NT2/D1 (cell line): Measurements from ENCODE around the gene TSPAN5.

ENCODE experiments used
- SUZ12 ChIP-seq: IDR thresholded peaks from 2 replicates; pipeline ENCODE4 v1.6.1; 2011; ENCODE audit not compliant: insufficient read length, insufficient read depth; ENCODE audit errors: extremely low read depth
- YY1 ChIP-seq: IDR thresholded peaks from 2 replicates; pipeline ENCODE4 v1.6.1; 2011; ENCODE audit not compliant: insufficient read length, insufficient read depth
- ZNF274 ChIP-seq: IDR thresholded peaks from 2 replicates; pipeline ENCODE4 v1.6.1; 2011; ENCODE audit warnings: mild to moderate bottlenecking, low read depth, low read length

- TF ChIP-seq ZNF274 (no peak), YY1 (no peak), SUZ12 (no peak)
Observed at GRCh38 chr4:98694076-98694475, 35.7 kb upstream of the TSPAN5 start.
